GM12878 (cell line): Measurements from ENCODE around the gene MAML2. TPM values are rescaled to one million over a fixed set of nuclear protein-coding genes. Genes with fewer than 3 reads are reported as not detected.
A peak's percentile ranks its signal among the peaks of the same experiment; 100 is the strongest.

Experiments used
- ATAC-seq: fragments of 200-7000 bp; cut with Tn5 transposase; 3 replicates; pipeline ENCODE4 v1.9.1; 2020; ENCODE audit warnings: mild to moderate bottlenecking, moderate library complexity
- BruUV-seq: library from RNA; stranded (reverse); fragments of 400-500 nt; replicated peaks from 2 replicates; lab custom pipeline; 2021; lab: Mats Ljungman, UMichigan
- CTCF ChIA-PET: fragments of 300-600 bp; sonication (Branson Sonifier 250); formaldehyde crosslinking; extraction: SDS; loops from one replicate; lab custom pipeline; 2021; ENCODE audit warnings: inconsistent platforms; lab: Yijun Ruan, JAX
- POLR2A ChIA-PET: fragments of 350-600 bp; formaldehyde crosslinking; extraction: SDS; loops from one replicate; lab custom pipeline; 2021; ENCODE audit warnings: inconsistent platforms; lab: Charles Lee
- RAD21 ChIA-PET: fragments of 300-600 bp; sonication (Branson Sonifier 250); formaldehyde crosslinking; loops from one replicate; lab custom pipeline; 2023; ENCODE audit warnings: antibody characterized with exemption; ENCODE audit not compliant: unreplicated experiment; lab: Charles Lee
- SMC1A ChIA-PET: fragments of 300-600 bp; sonication (Branson Sonifier 250); formaldehyde crosslinking; loops from one replicate; lab custom pipeline; 2023; ENCODE audit not compliant: unreplicated experiment, uncharacterized antibody; lab: Charles Lee
- DNase-seq: peaks from one replicate; pipeline ENCODE4 v3.0.0-alpha.2; 2011; ENCODE audit warnings: low read depth, low spot score
- FAIRE-seq: peaks from 3 replicates; lab custom pipeline; 2011; peaks lifted over from hg19 to GRCh38; lab: Jason Lieb, UNC
- H2AFZ ChIP-seq: 2 replicates; pipeline ENCODE4 v1.6.0; 2011; ENCODE audit warnings: low read depth, low read length, control low read depth; ENCODE audit not compliant: control insufficient read depth
- H3K27ac ChIP-seq: 2 replicates; pipeline ENCODE4 v1.5.1; 2011; ENCODE audit warnings: control low read depth; ENCODE audit not compliant: control insufficient read depth, insufficient read depth
- H3K27me3 ChIP-seq, 2 experiments: replicated peaks in 1 of 2; 2 replicates each; pipeline versions ENCODE4 v1.6.0 to v1.6.1; 2011; ENCODE audit warnings: low read length in 1 of 2; ENCODE audit not compliant: control insufficient read depth in 2 of 2, insufficient read depth in 2 of 2
- H3K36me3 ChIP-seq, 2 experiments: 2 replicates each; pipeline ENCODE4 v1.5.1; 2011; ENCODE audit warnings: low read length in 1 of 2; ENCODE audit not compliant: control insufficient read depth in 2 of 2, insufficient read depth in 2 of 2
- H3K4me1 ChIP-seq: 2 replicates; pipeline ENCODE4 v1.6.1; 2011; ENCODE audit warnings: mild to moderate bottlenecking, low read length, moderate library complexity, mixed read lengths; ENCODE audit not compliant: control insufficient read depth, insufficient read depth
- H3K4me2 ChIP-seq: 2 replicates; pipeline ENCODE4 v1.6.0; 2011; ENCODE audit warnings: control low read depth; ENCODE audit not compliant: control insufficient read depth, insufficient read depth
- H3K4me3 ChIP-seq: fragments of 200-600 bp; sonication (generic); 2 replicates; pipeline ENCODE4 v1.5.1; 2016
- H3K79me2 ChIP-seq: 2 replicates; pipeline ENCODE4 v1.6.0; 2011; ENCODE audit warnings: low read length; ENCODE audit not compliant: control insufficient read depth, insufficient read depth
- H3K9ac ChIP-seq: 2 replicates; pipeline ENCODE4 v1.8.0; 2011; ENCODE audit warnings: low read length, control low read depth, mixed read lengths; ENCODE audit not compliant: control insufficient read depth, insufficient read depth
- H3K9me3 ChIP-seq: replicated peaks from 3 replicates; pipeline ENCODE4 v1.5.1; 2011; ENCODE audit warnings: mild to moderate bottlenecking, low read length; ENCODE audit not compliant: control insufficient read depth, insufficient read depth
- H4K20me1 ChIP-seq: 2 replicates; pipeline ENCODE4 v1.6.0; 2011; ENCODE audit not compliant: control insufficient read depth, insufficient read depth
- CBX3 ChIP-seq: fragments of 200-600 bp; sonication (generic); IDR thresholded peaks from 2 replicates; pipeline ENCODE4 v1.6.1; 2016; ENCODE audit warnings: low read depth, borderline replicate concordance
- CTCF ChIP-seq, 3 experiments: IDR thresholded peaks in 2 of 3; conservative IDR thresholded peaks in 1 of 3; 2 replicates each; pipeline ENCODE4 v1.5.1; 2011; ENCODE audit warnings: low read depth in 3 of 3, low read length in 3 of 3, mild to moderate bottlenecking in 3 of 3, control low read depth in 2 of 3, moderate library complexity in 2 of 3, inconsistent platforms in 1 of 3, mixed read lengths in 1 of 3; ENCODE audit not compliant: control insufficient read depth in 2 of 3, insufficient read depth in 1 of 3; ENCODE audit errors: extremely low read depth in 1 of 3
- KAT2A ChIP-seq: conservative IDR thresholded peaks from 2 replicates; pipeline ENCODE4 v1.6.1; 2011; ENCODE audit warnings: low read depth, low read length; ENCODE audit not compliant: control insufficient read depth
- KLF5 ChIP-seq: fragments of 450-650 bp; IDR thresholded peaks from 2 replicates; pipeline ENCODE4 v1.6.1; 2014; ENCODE audit warnings: mild to moderate bottlenecking; ENCODE audit not compliant: partially characterized antibody
- MEF2A ChIP-seq: IDR thresholded peaks from 2 replicates; pipeline ENCODE4 v1.6.1; 2011; ENCODE audit warnings: low read depth, mild to moderate bottlenecking, low read length, moderate library complexity; ENCODE audit not compliant: insufficient read depth
- MTA2 ChIP-seq: fragments of 450-650 bp; IDR thresholded peaks from 2 replicates; pipeline ENCODE4 v1.6.1; 2016; ENCODE audit warnings: low read depth, mild to moderate bottlenecking, moderate library complexity
- RCOR1 ChIP-seq: conservative IDR thresholded peaks from 2 replicates; pipeline ENCODE4 v1.6.1; 2012; ENCODE audit warnings: low read depth, low read length, improper control_type of control experiment
- RUNX3 ChIP-seq: IDR thresholded peaks from 2 replicates; pipeline ENCODE4 v1.6.1; 2012; ENCODE audit warnings: low read length, inconsistent platforms
- SP1 ChIP-seq: IDR thresholded peaks from one replicate; pipeline ENCODE4 v1.6.1; 2011; ENCODE audit warnings: low read depth, low read length
- TCF3 ChIP-seq: IDR thresholded peaks from 2 replicates; pipeline ENCODE4 v1.6.1; 2012; ENCODE audit warnings: low read depth, mild to moderate bottlenecking, low read length, borderline replicate concordance; ENCODE audit not compliant: insufficient read depth
- ZNF207 ChIP-seq: fragments of 450-650 bp; IDR thresholded peaks from 2 replicates; pipeline ENCODE4 v1.6.1; 2014; ENCODE audit warnings: antibody characterized with exemption, mild to moderate bottlenecking, borderline replicate concordance
- ZNF24 ChIP-seq: fragments of 450-650 bp; IDR thresholded peaks from 2 replicates; pipeline ENCODE4 v1.6.1; 2017; ENCODE audit warnings: antibody characterized with exemption, mild to moderate bottlenecking
- WGBS: methylation state at CpG from one replicate; pipeline ENCODE4 v1.1.6; 2016; ENCODE audit warnings: low lambda C conversion rate; ENCODE audit not compliant: insufficient replicate concordance, insufficient coverage; ENCODE audit errors: missing lambda C conversion rate; 5-methylcytosine and 5-hydroxymethylcytosine counted together
- in situ Hi-C: fragments of 300-500 bp; cut with MboI; formaldehyde crosslinking; loops from 9 replicates; pipeline ENCODE4 v1.14.3; 2018; ENCODE audit warnings: mixed read lengths
- intact Hi-C: fragments of 100-400 bp; cut with micrococcal nuclease; formaldehyde crosslinking; loops from one replicate; pipeline ENCODE4 v1.14.2; 2022; ENCODE audit not compliant: unreplicated experiment
- polyA plus RNA-seq, 11 experiments: library from polyadenylated mRNA; depleted of rRNA in 4 of 11; unstranded in 6 of 11; stranded (reverse) in 5 of 11; fragments of >200 nt; fragmentation: Nextera tagmentation in 4 of 11; fragmentation: Illumina TruSeq in 1 of 11; extraction: Ambion mirVana in 4 of 11; extraction: Trizol in 1 of 11; gene quantifications; 1 replicate in 1 of 11; 2 replicates in 10 of 11; pipeline versions ENCODE4 v1.2.1 to v1.2.3, GENCODE V29; 2011 to 2016; ENCODE audit warnings: inconsistent platforms in 2 of 11, missing spikeins in 2 of 11, low read depth in 1 of 11
- total RNA-seq, 4 experiments: library from RNA; depleted of rRNA in 3 of 4; stranded (reverse); fragments of >200 nt in 3 of 4; fragmentation: Illumina TruSeq in 1 of 4; extraction: Trizol in 1 of 4; gene quantifications; 2 replicates each; pipeline versions ENCODE4 v1.2.1 to v1.2.3, GENCODE V29; 2013 to 2021
- TF ChIP-seq, protein P1 (sequence below): fragments of 450-650 bp; IDR thresholded peaks from 2 replicates; pipeline ENCODE4 v1.6.1; 2017; ENCODE audit warnings: mild to moderate bottlenecking, moderate library complexity

MAML2 gene
- total and polyA plus RNA-seq, 10 of the 15 experiments (the other 5 are each of a cell fraction or from before 2014, with no cell fraction given), result 2.5 to 15.1 (median 12.0) TPM

- H3K4me1 ChIP-seq, result peaks cover 12% of the 10 kb centered on the region; the same call in 1 of the 2 replicates
- FAIRE-seq, result no peak
- H3K27me3 ChIP-seq, result no peaks in the 10 kb centered on the region
- BruUV-seq, result no TSS peak
- ChIA-PET CTCF (interaction anchor here (0.8 to 3.9 kb wide), 4 partner anchors 10 to 277 kb away, joined by 4 to 26 read pairs (median 4); partner anchors contain the start of gene MAML2), POLR2A (interaction anchor here (0.5 to 1.2 kb wide), 4 partner anchors 17 to 768 kb away, joined by 3 to 6 read pairs (median 4); no protein-coding TSS in a partner anchor), SMC1A (interaction anchor here (0.7 to 2.2 kb wide), 9 partner anchors 9 to 496 kb away, joined by 3 to 15 read pairs (median 5); partner anchors contain the start of gene MAML2), RAD21 (interaction anchor here (0.7 to 1.7 kb wide), 3 partner anchors 57 to 277 kb away, joined by 3 to 5 read pairs (median 3); partner anchors contain the start of genes CCDC82 and JRKL)
- intact Hi-C loops, result no loop called here
- no peak for DNase-seq
- peak overlapping the region; percentile 40 for H3K4me2 ChIP-seq
- H4K20me1 ChIP-seq, result no peaks in the 10 kb centered on the region; the same call in 1 of the 2 replicates
- H3K9ac ChIP-seq, result no peak overlapping the region
- no peak overlapping the region for H2AFZ ChIP-seq
- H3K9me3 ChIP-seq, result no peaks in the 10 kb centered on the region; the same call in 2 of the 3 replicates
- in situ Hi-C loops, result no loop called here
- no peak for ATAC-seq
- H3K36me3 ChIP-seq, result peaks cover 0 to 5% of the 10 kb centered on the region in 2 experiments; a peak in 1 of 4 replicates
- no peak overlapping the region for H3K4me3 ChIP-seq
- 98% methylated on average over 8 of the region's 8 CpGs for WGBS
- no peak overlapping the region for H3K27ac ChIP-seq
- H3K79me2 ChIP-seq, result peaks cover 93% of the 10 kb centered on the region
- no peak for TF ChIP-seq ZNF24
- TF ChIP-seq, protein P1, sequence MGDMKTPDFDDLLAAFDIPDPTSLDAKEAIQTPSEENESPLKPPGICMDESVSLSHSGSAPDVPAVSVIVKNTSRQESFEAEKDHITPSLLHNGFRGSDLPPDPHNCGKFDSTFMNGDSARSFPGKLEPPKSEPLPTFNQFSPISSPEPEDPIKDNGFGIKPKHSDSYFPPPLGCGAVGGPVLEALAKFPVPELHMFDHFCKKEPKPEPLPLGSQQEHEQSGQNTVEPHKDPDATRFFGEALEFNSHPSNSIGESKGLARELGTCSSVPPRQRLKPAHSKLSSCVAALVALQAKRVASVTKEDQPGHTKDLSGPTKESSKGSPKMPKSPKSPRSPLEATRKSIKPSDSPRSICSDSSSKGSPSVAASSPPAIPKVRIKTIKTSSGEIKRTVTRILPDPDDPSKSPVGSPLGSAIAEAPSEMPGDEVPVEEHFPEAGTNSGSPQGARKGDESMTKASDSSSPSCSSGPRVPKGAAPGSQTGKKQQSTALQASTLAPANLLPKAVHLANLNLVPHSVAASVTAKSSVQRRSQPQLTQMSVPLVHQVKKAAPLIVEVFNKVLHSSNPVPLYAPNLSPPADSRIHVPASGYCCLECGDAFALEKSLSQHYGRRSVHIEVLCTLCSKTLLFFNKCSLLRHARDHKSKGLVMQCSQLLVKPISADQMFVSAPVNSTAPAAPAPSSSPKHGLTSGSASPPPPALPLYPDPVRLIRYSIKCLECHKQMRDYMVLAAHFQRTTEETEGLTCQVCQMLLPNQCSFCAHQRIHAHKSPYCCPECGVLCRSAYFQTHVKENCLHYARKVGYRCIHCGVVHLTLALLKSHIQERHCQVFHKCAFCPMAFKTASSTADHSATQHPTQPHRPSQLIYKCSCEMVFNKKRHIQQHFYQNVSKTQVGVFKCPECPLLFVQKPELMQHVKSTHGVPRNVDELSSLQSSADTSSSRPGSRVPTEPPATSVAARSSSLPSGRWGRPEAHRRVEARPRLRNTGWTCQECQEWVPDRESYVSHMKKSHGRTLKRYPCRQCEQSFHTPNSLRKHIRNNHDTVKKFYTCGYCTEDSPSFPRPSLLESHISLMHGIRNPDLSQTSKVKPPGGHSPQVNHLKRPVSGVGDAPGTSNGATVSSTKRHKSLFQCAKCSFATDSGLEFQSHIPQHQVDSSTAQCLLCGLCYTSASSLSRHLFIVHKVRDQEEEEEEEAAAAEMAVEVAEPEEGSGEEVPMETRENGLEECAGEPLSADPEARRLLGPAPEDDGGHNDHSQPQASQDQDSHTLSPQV, result no peak
- TF ChIP-seq MTA2, result no peak
- no peak for TF ChIP-seq ZNF207
- TF ChIP-seq CBX3, result no peak
- TF ChIP-seq RCOR1, result no peak
- TF ChIP-seq TCF3, result no peak
- no peak for TF ChIP-seq CTCF (IDR thresholded peaks at IDR 0.05 in 2 of 3, conservative IDR thresholded peaks at IDR 0.05 in 1 of 3; ENCODE audit: control insufficient read depth in 2 of 3, extremely low read depth in 1 of 3, insufficient read depth in 1 of 3, low read depth in 3 of 3, low read length in 3 of 3)
- TF ChIP-seq SP1, result no peak
- TF ChIP-seq KLF5, result no peak
- TF ChIP-seq MEF2A, result no peak
- no peak for TF ChIP-seq KAT2A
- no peak for TF ChIP-seq RUNX3
Observed at GRCh38 chr11:96332126-96332771, 10.7 kb downstream of the MAML2 start.
